Left hindlimb (tissue), 1 donor: ENCODE measurements around the gene PLEK2.
A peak's percentile ranks its signal among the peaks of the same experiment; 100 is the strongest.

Experiments
- DNase-seq: peaks from one replicate; pipeline ENCODE4 v3.0.0-alpha.2; 2018

Gene PLEK2

GRCh38 chr14:67395876-67396189, 16.1 kb downstream of the PLEK2 start:
- DNase-seq = no peak

- no peak for DNase-seq
Measured at GRCh38 chr14:67395086-67395875, 16.7 kb downstream of the PLEK2 start.

GRCh38 chr14:67393689-67394088, 18.3 kb downstream of the PLEK2 start:
- DNase-seq = no peak

- DNase-seq = no peak
Measured at GRCh38 chr14:67392800-67393199, 19.2 kb downstream of the PLEK2 start.

GRCh38 chr14:67392123-67392522, 19.8 kb downstream of the PLEK2 start:
- no peak for DNase-seq

GRCh38 chr14:67391268-67391667, 20.7 kb downstream of the PLEK2 start:
- no peak for DNase-seq

- DNase-seq = no peak
Measured at GRCh38 chr14:67389811-67390534, 22.0 kb downstream of the PLEK2 start.

GRCh38 chr14:67389275-67389674, 22.7 kb downstream of the PLEK2 start:
- no peak for DNase-seq

- DNase-seq = no peak
Measured at GRCh38 chr14:67387195-67387594, 24.8 kb downstream of the PLEK2 start.

GRCh38 chr14:67385618-67386017, 26.3 kb downstream of the PLEK2 start:
- DNase-seq = no peak

GRCh38 chr14:67385120-67385519, 26.8 kb downstream of the PLEK2 start:
- DNase-seq = no peak

GRCh38 chr14:67377916-67378315, 34.0 kb downstream of the PLEK2 start:
- DNase-seq = no peak

- no peak for DNase-seq
Measured at GRCh38 chr14:67373347-67373746, 38.6 kb downstream of the PLEK2 start.

- no peak for DNase-seq
Measured at GRCh38 chr14:67372833-67373232, 39.1 kb downstream of the PLEK2 start.

GRCh38 chr14:67371247-67372148, 40.5 kb downstream of the PLEK2 start:
- DNase-seq = no peak

- no peak for DNase-seq
Measured at GRCh38 chr14:67370830-67371229, 41.1 kb downstream of the PLEK2 start.

GRCh38 chr14:67365476-67365875, 46.5 kb downstream of the PLEK2 start:
- DNase-seq = no peak

GRCh38 chr14:67360470-67361206, 51.3 kb downstream of the PLEK2 start:
- no peak for DNase-seq

- peak; percentile 100 for DNase-seq
Measured at GRCh38 chr14:67359775-67360469, 52.0 kb downstream of the PLEK2 start, which contains the start of the genes ATP6V1D and EIF2S1. ATP6V1D (minus strand) TSS chr14:67359804; CDS start chr14:67359698, 106 bp downstream. EIF2S1 (plus strand) TSS chr14:67360328; CDS start chr14:67364768, 4,440 bp downstream.

GRCh38 chr14:67358924-67359774, 52.8 kb downstream of the PLEK2 start:
- no peak for DNase-seq

- DNase-seq = no peak
Measured at GRCh38 chr14:67357969-67358354, 54.0 kb downstream of the PLEK2 start.
